Measurements from ENCODE around the gene DFFA.
"Not testable (repeated sequence)": the region's sequence is repeated elsewhere in the genome, so short reads cannot be mapped to it uniquely, and the experiment has no call there.

Gene DFFA

DNA sequence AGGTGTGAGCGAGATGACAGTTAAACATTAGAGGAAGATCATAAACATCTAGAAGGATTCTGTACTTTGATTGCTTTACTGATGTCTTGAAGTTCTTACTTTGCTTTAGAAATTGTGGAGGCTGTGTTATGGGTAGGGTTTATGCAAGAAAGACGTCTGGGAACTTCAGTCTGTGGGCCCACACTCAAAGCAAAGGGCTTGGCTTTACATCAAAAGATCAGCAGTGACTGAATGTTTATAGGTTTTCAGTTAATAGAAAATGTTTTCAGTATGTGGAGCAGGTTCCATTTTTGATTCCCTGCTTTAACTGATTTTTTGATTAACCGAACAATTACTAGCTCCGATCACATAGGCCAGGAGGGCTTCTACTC, 34.3 kb upstream of the DFFA start:
- H3K4me3 ChIP-seq: no peak overlapping the region
- H3K27ac ChIP-seq: peak overlapping the region in 1 of 21 experiments; percentile 23

DNA sequence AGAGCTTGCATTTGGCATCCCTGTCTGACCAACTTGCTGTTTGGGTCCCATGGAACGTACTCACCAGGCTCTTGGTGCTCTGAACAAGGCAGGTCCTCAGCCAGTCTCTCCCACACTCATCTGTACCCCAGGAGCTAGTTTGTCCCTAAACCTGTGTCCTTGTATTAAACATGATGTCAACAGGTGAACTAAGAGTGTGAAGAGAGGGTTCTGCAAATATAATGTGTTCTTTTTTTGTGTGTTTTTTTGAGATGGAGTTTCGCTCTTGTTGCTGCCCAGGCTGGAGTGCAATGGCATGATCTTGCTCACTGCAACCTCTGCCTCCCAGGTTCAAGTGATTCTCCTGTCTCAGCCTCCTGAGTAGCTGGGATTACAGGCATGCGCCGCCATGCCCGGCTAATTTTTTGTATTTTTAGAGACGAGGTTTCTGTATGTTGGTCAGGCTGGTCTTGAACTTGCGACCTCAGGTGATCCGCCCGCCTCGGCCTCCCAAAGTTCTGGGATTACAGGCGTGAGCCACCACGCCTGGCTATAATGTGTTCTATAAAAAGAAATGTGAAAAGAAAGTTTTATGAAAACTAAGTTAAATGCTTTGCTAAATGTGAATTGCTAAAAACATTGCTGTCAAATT, 33.8 kb upstream of the DFFA start:
- not testable (repeated sequence) for H3K27ac ChIP-seq, H3K4me3 ChIP-seq

DNA sequence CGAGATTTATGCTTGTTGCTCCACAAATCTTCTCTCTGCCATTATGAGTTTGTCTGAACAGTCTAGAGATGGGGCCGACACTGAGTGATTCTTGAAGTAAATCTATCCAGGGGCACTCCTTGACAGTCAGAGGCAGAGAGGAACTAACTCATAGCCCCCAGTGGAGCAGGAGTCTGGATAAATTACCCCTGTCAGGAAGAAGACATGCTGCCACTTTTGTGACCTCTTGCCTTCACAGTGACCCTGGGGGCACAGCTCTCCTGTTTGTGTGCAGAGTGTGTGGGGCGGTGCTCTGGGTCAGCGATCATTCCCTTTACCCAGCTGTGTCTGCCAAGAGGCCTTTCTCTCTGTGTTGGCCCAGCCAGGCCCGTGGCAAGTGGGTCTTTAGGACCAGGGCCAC, 31.9 kb upstream of the DFFA start:
- no peak overlapping the region for H3K4me3 ChIP-seq
- H3K27ac ChIP-seq: no peak overlapping the region

DNA sequence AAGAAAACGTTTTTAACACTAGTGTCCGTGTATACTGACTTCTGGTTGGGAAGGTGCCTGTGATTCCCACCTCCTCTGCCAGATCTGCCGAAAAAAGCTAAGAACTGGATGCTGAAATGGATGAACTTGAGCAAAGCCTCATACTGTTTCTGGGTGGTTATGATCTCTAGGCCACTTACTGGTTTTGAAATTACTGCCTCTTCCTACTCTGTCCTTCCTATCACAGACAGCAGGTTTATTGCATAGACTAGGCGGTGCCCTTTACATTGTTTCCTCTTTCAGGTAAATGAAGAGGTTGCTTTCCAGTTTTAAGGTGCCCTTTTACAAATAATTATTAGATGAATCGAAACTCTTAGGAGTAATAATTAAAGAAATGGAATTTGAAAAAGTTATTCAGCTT, 29.9 kb upstream of the DFFA start:
- Histone ChIP-seq H3K27ac (no peak overlapping the region), H3K4me3 (no peak overlapping the region)

DNA sequence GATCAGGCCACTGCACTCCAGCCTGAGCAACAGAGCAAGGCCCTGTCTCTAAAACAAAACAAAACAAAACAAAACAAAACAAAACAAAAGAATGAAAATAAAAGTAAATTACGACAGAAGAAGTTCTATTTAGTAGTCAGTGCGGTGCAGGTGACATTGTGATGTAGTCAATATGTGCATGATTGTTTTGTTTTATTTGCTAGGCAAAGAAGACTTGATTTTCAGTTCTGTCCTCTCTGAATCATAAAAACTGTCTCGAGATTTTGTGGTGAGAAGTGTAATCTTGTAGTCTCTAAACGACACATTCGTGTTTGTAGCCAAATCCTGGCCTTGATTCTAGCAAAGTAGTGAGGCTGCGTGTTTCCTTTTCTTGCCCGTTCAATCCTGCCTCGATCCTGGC, 25.9 kb upstream of the DFFA start:
- peak overlapping the region in 1 of 21 experiments; percentile 19 for H3K27ac ChIP-seq
- H3K4me3 ChIP-seq: no peak overlapping the region

DNA sequence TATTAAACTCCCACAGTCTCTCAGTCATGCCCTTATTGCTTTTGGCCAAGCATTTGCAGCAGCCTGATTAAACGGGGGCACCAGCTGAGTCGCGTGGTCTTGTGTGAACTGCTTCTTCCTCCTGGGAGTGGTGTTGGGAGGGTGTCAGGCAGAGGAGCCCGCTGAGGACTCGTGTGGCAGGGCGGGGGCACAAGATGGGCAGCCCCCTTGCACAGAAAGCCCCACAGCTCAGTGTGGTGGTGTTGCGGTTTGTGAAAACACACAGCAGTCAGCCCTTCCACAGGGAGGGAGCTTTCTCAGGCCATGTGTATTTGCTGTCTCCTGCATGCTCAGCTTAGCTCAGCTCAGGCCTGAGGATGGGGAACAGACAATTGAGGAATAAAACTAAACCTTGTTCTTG, 24.8 kb upstream of the DFFA start:
- H3K4me3 ChIP-seq: no peak overlapping the region
- H3K27ac ChIP-seq: peak overlapping the region in 6 of 21 experiments; percentile 49 to 84 (median 73)

DNA sequence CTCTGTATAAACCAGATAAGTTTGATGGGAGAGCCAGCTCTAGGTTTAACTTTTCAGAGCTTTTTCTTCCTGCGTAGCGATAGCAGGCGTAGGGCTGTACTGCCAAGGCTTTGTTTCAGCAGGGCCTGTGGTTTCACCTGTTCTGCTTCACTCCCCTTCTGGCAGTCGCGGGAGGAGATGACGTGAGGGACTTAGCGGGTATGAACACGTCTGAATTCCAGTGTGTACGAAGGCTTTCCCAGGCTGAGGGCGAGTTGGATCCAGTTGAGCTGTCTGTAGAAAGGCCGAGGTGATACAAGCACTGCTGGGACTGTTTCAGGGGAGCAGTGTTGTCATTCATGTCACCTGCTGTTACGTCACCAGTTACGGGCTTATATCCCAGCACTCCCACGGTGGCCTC, 23.6 kb upstream of the DFFA start:
- peak overlapping the region in 19 of 21 experiments; percentile 35 to 85 (median 78) for H3K27ac ChIP-seq
- H3K4me3 ChIP-seq: no peak overlapping the region

DNA sequence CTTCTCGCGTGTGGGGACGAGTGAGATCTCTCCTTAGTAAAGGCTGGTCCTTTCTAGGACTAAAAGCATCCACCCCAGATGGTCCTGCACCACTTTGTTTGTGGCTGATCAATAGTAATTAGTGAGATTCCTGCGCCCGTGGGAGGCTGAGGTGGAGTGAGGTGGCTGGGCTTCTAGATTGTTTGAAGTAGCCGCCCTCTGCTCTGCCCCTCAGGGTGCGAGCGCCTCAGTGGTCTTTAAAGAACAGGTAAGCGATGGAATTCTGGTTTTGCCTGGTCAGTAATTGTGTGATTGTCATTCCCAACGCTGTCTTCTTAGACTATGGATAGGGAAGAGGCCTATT, 23.1 kb upstream of the DFFA start:
- H3K27ac ChIP-seq: peak overlapping the region in 19 of 21 experiments; percentile 35 to 85 (median 78)

DNA sequence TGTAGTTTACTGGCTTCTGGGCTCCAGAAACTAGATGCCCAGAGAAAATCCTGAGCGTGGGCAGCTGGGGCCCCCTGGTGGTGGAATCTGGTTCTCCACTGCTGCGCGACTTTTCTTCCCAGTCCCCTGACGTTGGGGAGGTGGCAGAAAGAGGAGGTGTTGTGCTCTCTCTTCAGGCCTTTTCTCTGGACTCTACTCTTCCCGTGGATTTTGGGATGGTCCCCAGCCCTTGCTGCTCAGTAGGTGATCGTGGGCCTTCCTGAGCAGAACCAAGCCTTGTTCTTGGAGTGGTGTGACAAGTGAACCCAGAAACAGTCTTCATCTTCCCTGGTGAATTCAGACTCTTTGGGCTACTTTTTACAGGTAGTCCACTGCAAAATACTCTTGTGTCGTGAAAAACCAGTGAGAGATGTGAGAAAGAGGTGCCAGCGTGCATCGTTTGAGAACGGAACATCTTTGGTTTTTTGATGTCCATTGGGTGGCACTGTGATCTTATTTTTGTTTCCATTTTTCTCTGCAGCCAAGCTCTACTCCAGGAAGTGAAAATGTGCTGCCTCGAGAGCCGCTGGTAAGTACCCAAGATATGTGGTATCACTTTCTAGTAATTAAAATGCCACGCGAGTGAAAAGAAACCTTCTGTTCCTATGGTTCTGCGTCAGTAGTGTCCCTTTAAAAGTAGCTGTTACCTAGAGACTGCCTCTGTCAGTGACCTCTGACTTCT, 22.6 kb upstream of the DFFA start:
- Histone ChIP-seq H3K27ac (peak overlapping the region in 19 of 21 experiments; percentile 35 to 85 (median 78)), H3K4me3 (peak overlapping the region in 5 of 7 experiments; percentile 14 to 30 (median 15))

More for the DNA sequence above, 23.1 kb upstream of the DFFA start:
- peak overlapping the region in 3 of 7 experiments; percentile 14 to 30 (median 15) for H3K4me3 ChIP-seq

DNA sequence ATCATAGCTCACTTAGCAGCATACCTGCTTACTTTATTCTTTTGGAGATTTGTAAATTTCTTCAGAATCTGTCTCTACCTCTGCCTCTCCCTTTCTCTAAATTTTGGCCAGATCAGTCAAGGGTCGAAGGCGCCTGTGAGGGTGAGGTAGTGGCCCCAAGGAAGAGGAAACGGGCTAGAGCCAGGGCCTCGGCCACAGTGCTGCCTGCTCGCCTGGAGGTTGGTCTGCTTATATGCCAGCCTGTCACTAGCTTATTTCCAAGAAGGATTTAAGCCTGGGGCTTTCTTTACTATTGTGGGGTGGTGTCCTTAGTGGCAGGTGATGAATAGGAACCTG, 22.1 kb upstream of the DFFA start:
- Histone ChIP-seq H3K27ac (peak overlapping the region in 1 of 21 experiments; percentile 78), H3K4me3 (no peak overlapping the region)

DNA sequence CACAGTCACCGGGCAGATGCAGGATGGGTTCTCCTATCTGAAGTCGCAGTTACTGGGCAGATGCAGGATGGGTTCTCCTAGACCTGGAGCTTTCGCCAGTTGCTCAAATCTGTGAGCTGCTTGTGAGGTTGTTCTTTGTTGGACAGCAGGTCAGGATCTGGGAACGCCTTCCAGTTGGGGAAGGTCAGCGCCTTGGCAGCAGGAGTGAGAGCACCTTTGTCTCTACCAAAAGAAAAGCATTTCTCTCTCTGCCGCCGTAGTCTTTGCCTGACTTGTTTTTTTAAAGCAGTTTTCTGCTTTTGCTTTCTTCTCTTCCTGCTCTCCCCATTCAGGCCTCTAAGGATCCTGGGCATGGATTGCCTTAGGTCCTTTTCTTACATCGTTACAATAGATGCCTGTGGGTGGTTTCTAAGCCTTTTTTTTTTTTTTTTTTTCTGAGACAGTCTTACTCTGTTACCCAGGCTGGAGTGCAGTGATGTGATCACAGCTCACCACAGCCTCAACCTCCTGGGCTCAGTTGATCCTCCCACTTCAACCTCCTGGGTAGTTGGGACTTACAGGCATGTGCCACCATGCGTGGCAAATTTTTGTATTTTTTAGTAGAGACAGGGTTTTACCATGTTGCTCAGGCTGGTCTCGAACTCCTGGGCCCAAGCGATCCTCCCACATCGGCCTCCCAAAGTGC, 18.1 kb upstream of the DFFA start:
- Histone ChIP-seq H3K27ac (no peak overlapping the region), H3K4me3 (no peak overlapping the region)

DNA sequence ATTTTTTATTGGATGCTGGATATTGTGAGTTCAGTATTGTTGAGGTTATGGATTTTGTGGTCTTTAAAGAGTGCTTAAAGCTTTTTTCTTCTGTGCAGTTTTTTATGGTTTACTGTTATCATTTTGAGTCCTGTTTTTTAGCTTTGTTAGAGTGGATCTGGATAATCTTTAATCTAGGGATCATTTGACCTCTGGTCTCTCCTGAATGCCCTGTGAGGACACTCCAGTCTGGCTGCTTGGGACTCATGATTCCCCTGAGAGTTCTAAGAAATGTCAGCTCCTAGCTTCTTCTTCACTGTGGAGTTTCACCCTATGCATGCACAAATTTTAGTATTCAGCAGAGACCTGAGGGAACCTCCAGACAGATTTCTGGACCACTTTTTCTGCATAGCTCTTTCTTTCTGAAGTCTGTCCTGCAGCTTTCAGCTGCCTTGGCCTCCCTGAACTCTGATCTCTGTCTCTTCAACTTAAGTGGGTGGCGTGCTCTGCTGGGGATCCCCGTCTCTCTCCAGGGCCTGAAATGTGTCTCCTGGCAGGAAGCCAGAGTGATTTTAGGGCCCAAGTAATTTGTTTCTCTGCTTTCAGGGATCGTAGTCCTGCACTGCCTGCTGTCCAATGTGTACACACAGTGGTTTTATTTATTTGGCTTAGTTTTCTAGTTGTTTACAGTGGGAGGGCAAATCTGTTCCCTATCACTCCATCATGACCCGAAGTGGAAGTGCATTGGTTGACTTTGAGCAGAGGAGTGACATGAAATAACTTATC, 17.1 kb upstream of the DFFA start:
- Histone ChIP-seq H3K4me3 (no peak overlapping the region), H3K27ac (no peak overlapping the region)

DNA sequence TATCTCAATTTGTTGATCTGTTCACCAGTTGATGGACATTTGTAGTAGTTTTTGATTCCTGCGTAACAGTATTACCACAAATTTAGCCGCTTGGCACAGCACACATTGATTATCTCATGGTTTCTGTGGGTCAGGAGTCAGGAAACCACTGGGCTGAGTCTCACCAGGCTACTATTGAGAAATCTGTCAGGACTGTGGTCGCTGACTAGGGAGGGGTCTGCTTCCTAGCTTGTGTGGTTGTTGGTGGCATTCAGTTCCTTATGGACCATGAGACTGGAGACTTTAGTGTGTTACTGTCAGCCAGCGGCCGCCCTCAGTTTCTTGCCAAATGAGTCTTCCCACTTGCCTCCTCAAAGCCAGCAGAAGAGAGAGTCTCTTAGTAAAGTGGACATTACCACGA, 12.2 kb upstream of the DFFA start:
- Histone ChIP-seq H3K4me3 (no peak overlapping the region), H3K27ac (no peak overlapping the region)

DNA sequence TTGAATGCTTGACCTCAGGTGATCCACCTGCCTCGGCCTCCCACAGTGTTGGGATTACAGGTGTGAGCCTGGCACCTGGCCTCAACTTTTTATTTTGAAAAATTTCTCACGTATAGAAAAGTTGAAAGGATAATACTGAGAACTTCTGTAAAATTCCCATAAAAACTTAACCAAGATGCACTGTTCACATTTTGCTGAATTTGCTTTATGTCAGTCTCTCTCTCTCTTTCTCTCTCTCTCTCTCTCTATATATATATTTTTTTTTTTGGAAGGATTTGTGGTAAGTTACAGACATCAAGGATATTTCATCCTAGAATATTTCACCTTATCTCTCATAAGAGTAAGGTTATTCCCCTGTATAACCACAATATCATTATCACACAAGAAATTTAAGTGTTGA, 8.3 kb upstream of the DFFA start:
- H3K27ac ChIP-seq: no peak overlapping the region
- no peak overlapping the region for H3K4me3 ChIP-seq

DNA sequence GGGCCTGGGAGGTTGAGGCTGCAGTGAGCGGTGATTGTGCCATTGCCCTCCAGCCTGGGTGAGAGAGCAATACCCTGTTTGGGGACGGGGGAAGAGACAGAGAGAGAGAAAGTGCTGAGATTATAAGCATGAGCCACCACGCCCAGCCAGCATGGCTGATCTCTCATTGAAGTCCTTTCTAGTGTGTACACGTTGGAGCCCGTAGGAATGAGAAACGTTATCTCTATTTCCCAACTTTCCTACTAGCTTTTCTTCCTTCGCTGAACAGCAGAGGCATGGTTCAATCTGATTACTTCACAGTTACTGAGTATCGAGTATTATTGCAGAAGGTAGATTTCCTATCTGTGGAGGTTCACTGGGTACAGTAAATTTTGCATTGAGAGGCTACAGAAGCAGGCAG, 7.0 kb upstream of the DFFA start:
- H3K27ac ChIP-seq: no peak overlapping the region
- no peak overlapping the region for H3K4me3 ChIP-seq

DNA sequence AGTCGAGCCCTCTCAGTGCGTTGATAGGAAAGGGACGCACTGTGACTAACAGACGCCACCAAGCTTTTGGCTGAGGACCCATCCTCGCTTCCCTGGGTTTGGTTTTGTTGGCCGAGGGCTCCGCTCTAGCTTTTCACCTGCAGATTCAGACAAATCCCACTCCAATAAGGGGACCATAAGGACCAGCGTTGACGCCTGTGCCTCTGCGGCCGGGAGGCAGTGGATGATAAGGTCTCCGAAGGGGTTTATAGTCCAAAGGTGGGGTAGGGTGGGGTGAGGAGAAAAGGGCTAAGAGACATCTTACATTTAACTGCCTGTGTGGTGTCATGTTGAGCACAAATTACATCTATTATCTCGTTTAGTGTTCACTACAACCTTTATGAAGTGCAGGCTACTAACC, 3.2 kb upstream of the DFFA start:
- peak overlapping the region in 18 of 21 experiments; percentile 24 to 93 (median 88) for H3K27ac ChIP-seq
- peak overlapping the region; percentile 69 to 100 (median 95) for H3K4me3 ChIP-seq

DNA sequence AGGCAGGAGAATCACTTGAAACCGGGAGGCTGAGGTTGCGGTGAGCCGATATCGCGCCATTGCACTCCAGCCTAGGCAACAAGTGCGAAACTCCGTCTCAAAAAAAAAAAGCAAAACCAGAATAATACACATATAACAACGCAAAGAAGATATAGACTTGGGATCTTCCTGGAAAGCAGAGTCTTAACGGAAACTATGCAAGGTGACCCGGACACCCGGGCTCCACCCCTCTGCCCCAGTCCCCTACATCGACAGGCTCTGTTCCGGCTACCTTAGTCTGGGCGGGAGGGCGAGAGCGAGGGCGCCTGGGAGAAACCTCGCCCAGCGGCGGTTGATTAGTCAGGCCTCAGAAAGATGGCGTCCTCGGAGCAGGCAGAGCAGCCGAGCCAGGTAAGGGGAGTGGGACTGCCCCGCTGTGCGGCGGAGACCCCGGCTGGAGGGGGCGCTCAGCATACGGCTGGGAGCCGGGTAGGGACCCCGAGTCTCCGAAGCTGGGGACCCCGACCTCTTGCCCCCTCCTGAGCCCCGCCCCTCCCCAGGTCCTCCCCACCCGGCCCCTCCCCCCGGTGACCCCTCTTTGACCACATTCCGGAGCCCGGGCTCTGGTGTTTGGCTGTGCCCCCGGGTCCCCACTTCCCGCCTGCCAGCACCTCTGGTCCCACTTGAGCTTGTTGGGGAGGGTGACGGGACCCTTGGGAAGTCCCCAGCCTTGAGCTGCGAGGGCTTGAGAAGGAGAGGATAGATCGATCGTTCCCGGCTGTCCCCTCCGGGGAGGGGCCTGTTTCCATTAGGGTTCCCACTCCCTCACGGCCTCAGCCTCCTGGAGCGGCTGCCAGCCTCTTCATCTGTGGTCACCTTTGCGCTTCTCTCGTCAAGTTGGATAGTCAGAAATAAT, 2.5 kb upstream of the DFFA start, which contains the start of gene PEX14:
PEX14 (plus strand) TSS at position 338 of the 895 bp plus-strand sequence; CDS start at position 355, 17 bp downstream.
- Histone ChIP-seq H3K27ac (peak within 1 kb of the TSS in 20 of 21 experiments; percentile 24 to 93 (median 87)), H3K4me3 (peak within 1 kb of the TSS; percentile 69 to 100 (median 95))

DNA sequence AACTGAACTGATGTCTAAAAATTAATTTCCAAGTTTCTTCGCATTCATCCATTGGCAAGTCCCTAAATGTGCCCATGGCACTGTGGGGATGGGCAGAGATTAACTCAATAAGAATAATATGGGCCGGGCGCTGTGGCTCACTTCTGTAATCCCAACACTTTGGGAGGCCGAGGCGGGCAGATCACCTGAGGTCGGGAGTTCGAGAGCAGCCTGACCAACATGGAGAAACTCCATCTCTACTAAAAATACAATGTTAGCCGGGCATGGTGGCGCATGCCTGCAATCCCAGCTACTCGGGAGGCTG, 1.9 kb upstream of the DFFA start:
- peak overlapping the region in 8 of 21 experiments; percentile 77 to 93 (median 85) for H3K27ac ChIP-seq

DNA sequence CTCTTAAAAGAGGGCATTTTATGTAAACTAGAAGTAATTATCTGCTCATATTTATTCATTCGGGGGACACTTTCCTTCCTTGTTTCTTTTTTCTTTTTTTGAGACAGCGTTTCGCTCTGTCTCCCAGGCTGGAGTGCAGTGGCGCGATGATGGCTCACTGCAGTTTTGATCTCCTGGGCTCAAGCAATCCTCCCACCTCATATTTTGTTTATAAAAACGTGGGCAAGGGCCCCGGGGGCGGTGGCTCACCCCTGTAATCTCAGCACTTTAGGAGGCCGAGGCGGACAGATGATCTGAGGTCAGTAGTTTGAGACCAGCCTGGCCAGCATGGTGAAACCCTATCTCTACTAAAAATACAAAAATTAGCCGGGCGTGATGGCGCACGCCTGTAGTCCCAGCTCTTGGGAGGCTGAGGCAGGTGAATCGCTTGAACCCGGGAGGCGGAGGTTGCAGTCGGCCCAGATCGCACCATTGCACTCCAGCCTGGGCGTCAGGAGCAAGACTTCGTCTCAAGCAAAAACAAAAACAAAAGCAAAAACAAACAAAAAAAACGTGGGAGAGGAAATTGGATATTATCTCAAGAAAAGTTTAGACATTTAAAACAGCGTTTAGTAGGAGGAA, 926 bp upstream of the DFFA start:
- H3K4me3 ChIP-seq: peak overlapping the region in 1 of 7 experiments; percentile 80

More for the DNA sequence above, 1.9 kb upstream of the DFFA start:
- H3K4me3 ChIP-seq: peak overlapping the region; percentile 69 to 100 (median 95)

More for the DNA sequence above, 926 bp upstream of the DFFA start:
- H3K27ac ChIP-seq: peak overlapping the region in 6 of 21 experiments; percentile 53 to 76 (median 70)

Measured in skin epidermis (tissue), 12 donors.